GM12801 (cell line): ENCODE data around the gene METTL4.

ENCODE experiments used
- TF ChIP-seq, protein P1 (sequence below): IDR thresholded peaks from one replicate; pipeline ENCODE4 v1.5.1; 2011; ENCODE audit warnings: control low read depth; ENCODE audit not compliant: insufficient read length; ENCODE audit errors: extremely low read depth

The METTL4 gene

DNA sequence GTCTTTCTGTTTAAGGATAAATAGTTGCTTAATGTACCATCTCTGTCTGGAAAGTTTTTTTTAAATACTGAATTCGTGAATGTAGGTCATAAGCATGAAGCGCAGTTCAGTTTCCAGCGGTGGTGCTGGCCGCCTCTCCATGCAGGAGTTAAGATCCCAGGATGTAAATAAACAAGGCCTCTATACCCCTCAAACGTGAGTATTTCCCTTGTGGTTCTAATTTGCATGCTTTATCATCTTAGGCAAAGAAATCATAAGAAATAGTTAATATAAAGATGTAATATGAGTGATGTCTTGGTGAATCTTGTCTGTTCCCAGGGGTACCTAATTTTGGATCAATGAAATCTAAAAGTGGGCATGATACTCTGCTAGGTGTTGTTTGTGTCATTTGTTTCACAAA lies 1.6 kb upstream of the METTL4 start:
- TF ChIP-seq, protein P1, sequence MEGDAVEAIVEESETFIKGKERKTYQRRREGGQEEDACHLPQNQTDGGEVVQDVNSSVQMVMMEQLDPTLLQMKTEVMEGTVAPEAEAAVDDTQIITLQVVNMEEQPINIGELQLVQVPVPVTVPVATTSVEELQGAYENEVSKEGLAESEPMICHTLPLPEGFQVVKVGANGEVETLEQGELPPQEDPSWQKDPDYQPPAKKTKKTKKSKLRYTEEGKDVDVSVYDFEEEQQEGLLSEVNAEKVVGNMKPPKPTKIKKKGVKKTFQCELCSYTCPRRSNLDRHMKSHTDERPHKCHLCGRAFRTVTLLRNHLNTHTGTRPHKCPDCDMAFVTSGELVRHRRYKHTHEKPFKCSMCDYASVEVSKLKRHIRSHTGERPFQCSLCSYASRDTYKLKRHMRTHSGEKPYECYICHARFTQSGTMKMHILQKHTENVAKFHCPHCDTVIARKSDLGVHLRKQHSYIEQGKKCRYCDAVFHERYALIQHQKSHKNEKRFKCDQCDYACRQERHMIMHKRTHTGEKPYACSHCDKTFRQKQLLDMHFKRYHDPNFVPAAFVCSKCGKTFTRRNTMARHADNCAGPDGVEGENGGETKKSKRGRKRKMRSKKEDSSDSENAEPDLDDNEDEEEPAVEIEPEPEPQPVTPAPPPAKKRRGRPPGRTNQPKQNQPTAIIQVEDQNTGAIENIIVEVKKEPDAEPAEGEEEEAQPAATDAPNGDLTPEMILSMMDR = no peak

DNA sequence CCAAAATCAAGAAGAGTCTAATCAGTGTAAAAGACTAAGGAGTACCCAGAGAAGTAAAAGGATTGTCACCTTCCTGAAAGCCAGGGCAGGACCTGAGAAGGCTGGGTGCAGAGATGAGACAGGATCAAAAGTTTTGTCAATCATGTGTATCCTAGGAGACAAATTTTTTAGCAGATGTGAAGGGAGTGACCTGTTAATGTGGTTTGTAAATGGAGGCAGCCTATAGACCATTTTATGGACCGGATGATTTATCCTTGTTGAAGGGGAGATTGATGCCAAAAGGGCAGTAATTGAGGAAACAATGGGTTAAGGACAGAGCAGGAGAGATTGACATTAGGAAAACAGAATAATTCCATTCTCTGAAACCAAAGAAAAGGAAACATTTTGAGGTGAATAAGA lies 865 bp upstream of the METTL4 start:
- TF ChIP-seq, protein P1 = no peak

DNA sequence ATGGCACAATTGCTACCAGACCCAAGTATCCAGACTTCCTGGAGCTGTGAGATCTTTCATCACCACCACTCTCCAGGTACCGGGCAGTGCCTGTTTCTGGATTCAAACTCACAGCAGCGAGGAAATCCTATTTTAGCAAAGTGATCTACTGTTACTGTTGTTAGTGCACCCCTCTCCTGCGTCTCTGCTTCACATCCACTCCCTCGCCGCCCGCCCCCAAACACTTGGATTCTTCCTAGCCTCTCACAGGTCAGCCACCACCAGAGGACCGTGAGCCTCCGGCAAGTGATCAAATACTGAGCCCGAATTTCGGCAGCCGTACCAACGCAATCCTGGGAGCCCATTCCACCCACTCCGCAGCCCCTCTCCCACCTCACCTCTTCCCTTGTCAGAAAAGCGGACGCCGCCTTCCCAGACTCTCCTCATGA lies 519 bp downstream of the METTL4 start:
- TF ChIP-seq, protein P1 = no peak

DNA sequence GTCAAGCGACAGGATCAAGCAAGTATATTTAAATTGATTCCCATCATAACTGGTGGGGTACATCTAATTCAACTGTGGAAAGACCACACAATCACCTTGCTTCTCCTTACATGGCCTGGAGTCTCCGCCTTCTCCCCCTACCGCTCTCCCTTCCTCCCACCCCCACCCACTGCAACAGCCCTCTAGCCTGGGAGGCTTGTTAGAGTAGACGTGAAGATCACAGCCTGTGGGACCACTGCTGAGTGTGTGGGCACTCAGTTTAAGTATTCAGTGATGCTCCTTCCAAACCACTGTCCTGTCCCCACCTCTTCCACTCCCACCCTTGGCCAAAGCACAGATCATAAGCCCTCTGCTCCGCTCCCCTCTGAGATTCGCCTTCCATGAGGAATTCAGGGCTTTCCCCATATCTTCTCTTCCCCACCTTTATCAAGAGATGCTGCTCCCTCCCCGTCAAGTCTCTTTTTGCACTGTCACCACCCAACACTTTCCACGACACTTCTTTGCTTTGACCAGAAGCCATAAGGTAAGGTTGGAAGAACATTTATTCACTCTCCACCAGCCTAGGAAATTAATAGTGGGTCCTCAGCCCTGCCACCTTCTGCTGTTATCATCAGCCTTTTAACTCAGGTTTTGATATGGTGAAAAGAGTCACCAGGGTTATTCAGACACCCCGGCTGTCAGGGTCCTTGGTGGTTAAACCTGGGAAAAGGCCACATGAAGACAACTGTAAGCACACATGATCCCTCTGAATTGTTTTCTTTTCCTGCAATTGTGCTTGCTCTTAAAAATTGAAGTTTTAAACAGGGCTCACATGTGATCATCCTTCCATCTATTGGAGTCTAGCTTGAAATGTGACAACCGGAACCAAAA lies 1.7 kb downstream of the METTL4 start:
- TF ChIP-seq, protein P1 = no peak

DNA sequence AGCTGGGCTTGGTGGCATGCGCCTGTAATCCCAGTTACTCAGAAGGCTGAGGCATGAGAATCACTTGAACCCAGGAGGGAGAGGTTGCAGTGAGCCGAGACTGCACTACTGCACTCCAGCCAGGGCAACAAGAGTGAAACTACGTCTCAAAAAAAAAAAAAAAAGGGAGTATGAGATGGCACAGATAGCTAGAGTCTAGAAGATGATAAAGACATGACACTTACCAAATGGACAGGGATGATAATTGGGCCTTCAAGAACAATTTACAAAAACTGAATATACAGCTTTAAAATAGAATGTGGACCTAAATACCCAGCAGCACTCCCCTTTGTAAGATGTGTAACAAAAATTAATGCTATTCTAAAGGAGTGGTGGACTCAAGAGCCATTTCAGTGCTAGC lies 2.7 kb downstream of the METTL4 start:
- TF ChIP-seq, protein P1 = no peak

DNA sequence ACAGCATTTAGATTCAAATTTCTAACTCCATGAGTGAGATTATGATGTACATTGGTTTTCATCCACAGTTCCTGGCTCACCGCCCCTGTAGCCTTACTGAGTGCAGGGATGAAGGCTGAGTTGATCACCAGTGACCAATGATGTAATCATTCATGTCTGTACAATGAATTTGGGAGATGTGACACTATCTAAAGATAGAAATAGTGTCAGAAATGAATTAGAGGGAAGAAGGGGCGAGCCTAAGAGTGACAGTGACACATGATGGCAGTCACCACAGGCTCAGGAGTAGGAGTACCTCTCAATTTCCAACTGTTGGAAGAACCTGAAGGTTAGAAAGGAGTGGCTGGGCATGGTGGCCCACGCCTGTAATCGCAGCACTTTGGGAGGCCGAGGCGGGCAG lies 3.2 kb downstream of the METTL4 start:
- TF ChIP-seq, protein P1 = no peak

DNA sequence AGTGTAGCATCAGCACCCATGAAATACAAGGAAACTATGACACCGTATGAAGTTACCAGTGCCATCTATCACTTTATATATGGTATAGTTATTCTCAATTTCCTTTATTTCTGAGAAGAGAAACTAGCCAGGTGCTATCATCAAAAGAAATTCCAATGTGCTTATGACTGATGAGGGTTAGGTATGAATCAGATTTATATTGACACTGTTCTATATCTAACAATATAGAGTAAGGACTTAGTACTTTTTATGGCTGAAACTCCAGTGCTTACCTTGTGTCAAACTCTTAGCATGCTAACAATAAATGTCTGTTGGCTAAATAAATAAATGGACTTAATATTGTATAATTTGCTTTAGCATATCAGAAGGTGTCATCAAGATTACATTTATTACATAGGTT lies 6.9 kb downstream of the METTL4 start:
- TF ChIP-seq, protein P1 = no peak
